Stimulated activated CD4-positive, alpha-beta T cell treated with anti-CD3 and anti-CD28 coated beads, TNF-alpha, amount 100 ng/mL, for 4 hours (primary cell): ENCODE measurements around the gene PPP2R2C.

Source experiments
- DNase-seq, 3 experiments: peaks; one replicate each; pipeline ENCODE4 v3.0.0-alpha.2; 2020; ENCODE audit warnings: low read depth in 3 of 3

Gene PPP2R2C

GRCh38 chr4:6404611-6405396 is 67.6 kb downstream of the PPP2R2C start:
- DNase-seq: no peak

GRCh38 chr4:6403400-6403685 is 69.1 kb downstream of the PPP2R2C start:
- DNase-seq: no peak

GRCh38 chr4:6402566-6403399 is 69.6 kb downstream of the PPP2R2C start:
- no peak for DNase-seq

- no peak for DNase-seq
Measured at GRCh38 chr4:6401797-6402196, 70.6 kb downstream of the PPP2R2C start.

- DNase-seq: no peak
Measured at GRCh38 chr4:6396696-6397236, 75.6 kb downstream of the PPP2R2C start.

- no peak for DNase-seq
Measured at GRCh38 chr4:6395466-6396228, 76.8 kb downstream of the PPP2R2C start.

GRCh38 chr4:6394671-6395081 is 77.7 kb downstream of the PPP2R2C start:
- DNase-seq: no peak

- DNase-seq: no peak
Measured at GRCh38 chr4:6393544-6394475, 78.6 kb downstream of the PPP2R2C start.

GRCh38 chr4:6393066-6393465 is 79.3 kb downstream of the PPP2R2C start:
- no peak for DNase-seq

- DNase-seq: no peak
Measured at GRCh38 chr4:6392407-6392806, 80.0 kb downstream of the PPP2R2C start.

- no peak for DNase-seq
Measured at GRCh38 chr4:6391852-6392188, 80.6 kb downstream of the PPP2R2C start.

- no peak for DNase-seq
Measured at GRCh38 chr4:6391186-6391851, 81.1 kb downstream of the PPP2R2C start.

- no peak for DNase-seq
Measured at GRCh38 chr4:6390356-6390755, 82.1 kb downstream of the PPP2R2C start.

- DNase-seq: no peak
Measured at GRCh38 chr4:6389142-6389825, 83.1 kb downstream of the PPP2R2C start.

- no peak for DNase-seq
Measured at GRCh38 chr4:6388713-6389112, 83.7 kb downstream of the PPP2R2C start.

- DNase-seq: no peak
Measured at GRCh38 chr4:6387946-6388345, 84.5 kb downstream of the PPP2R2C start.

- no peak for DNase-seq
Measured at GRCh38 chr4:6386091-6386490, 86.3 kb downstream of the PPP2R2C start.

- DNase-seq: no peak
Measured at GRCh38 chr4:6385288-6385687, 87.1 kb downstream of the PPP2R2C start.

GRCh38 chr4:6384541-6384940 is 87.9 kb downstream of the PPP2R2C start:
- DNase-seq: no peak

- no peak for DNase-seq
Measured at GRCh38 chr4:6383929-6384328, 88.5 kb downstream of the PPP2R2C start.
